HepG2 (cell line): ENCODE measurements around the gene KCNK7. TPM values are rescaled to one million over a fixed set of nuclear protein-coding genes. Genes with fewer than 3 reads are reported as not detected.

ENCODE experiments used
- BORCS8-MEF2B ChIP-seq: sonication (generic); formaldehyde crosslinking; IDR thresholded peaks from 2 replicates; pipeline ENCODE4 v1.8.0; 2022; ENCODE audit warnings: mild to moderate bottlenecking, missing genetic modification reagents
- FOXA1 ChIP-seq, 2 experiments: fragments of 450-650 bp in 1 of 2; sonication (generic) in 1 of 2; formaldehyde crosslinking in 1 of 2; IDR thresholded peaks; 2 replicates each; pipeline versions ENCODE4 v1.4.0 to v1.6.1; 2016 to 2020; ENCODE audit warnings: missing genetic modification reagents in 1 of 2
- HDAC6 ChIP-seq: fragments of 200-600 bp; sonication (generic); IDR thresholded peaks from 2 replicates; pipeline ENCODE4 v1.7.0; 2017; ENCODE audit warnings: mild to moderate bottlenecking, antibody characterized with exemption, low read length, low read depth
- MLLT10 ChIP-seq: sonication (generic); formaldehyde crosslinking; IDR thresholded peaks from 2 replicates; pipeline ENCODE4 v1.4.0; 2020; ENCODE audit warnings: missing genetic modification reagents
- RBM39 ChIP-seq: fragments of 200-400 bp; formaldehyde crosslinking; IDR thresholded peaks from one replicate; pipeline ENCODE4 v1.6.1; 2018; ENCODE audit warnings: antibody characterized with exemption, mild to moderate bottlenecking, low read depth, low read length; ENCODE audit not compliant: poor library complexity, severe bottlenecking
- RFXAP ChIP-seq: sonication (generic); formaldehyde crosslinking; IDR thresholded peaks from 2 replicates; pipeline ENCODE4 v1.4.0; 2020; ENCODE audit warnings: missing genetic modification reagents, borderline replicate concordance
- SAP130 ChIP-seq: IDR thresholded peaks from 2 replicates; pipeline ENCODE4 v1.6.1; 2016; ENCODE audit warnings: low read depth
- SIN3B ChIP-seq: fragments of 150-350 bp; IDR thresholded peaks from 2 replicates; pipeline ENCODE4 v1.6.1; 2014; ENCODE audit warnings: low read length
- SOX5 ChIP-seq: IDR thresholded peaks from 2 replicates; pipeline ENCODE4 v1.6.1; 2016; ENCODE audit warnings: borderline replicate concordance
- SP2 ChIP-seq: sonication (generic); formaldehyde crosslinking; IDR thresholded peaks from 2 replicates; pipeline ENCODE4 v1.5.1; 2020; ENCODE audit warnings: mild to moderate bottlenecking, missing genetic modification reagents
- SP5 ChIP-seq: IDR thresholded peaks from 2 replicates; pipeline ENCODE4 v1.6.1; 2016; ENCODE audit warnings: low read depth, borderline replicate concordance
- TCF12 ChIP-seq, 2 experiments: fragments of 450-650 bp in 1 of 2; sonication (generic) in 1 of 2; formaldehyde crosslinking in 1 of 2; IDR thresholded peaks; 2 replicates each; pipeline versions ENCODE4 v1.6.1 to v1.8.0; 2017 to 2022; ENCODE audit warnings: antibody characterized with exemption in 1 of 2, mild to moderate bottlenecking in 1 of 2, missing genetic modification reagents in 1 of 2, moderate library complexity in 1 of 2
- TCF7 ChIP-seq: sonication (generic); IDR thresholded peaks from 2 replicates; pipeline ENCODE4 v1.6.1; 2016; ENCODE audit warnings: antibody characterized with exemption, low read depth
- ZNF530 ChIP-seq: sonication (generic); formaldehyde crosslinking; IDR thresholded peaks from 2 replicates; pipeline ENCODE4 v1.5.0; 2020; ENCODE audit warnings: low read depth, mild to moderate bottlenecking, missing genetic modification reagents
- ZNF703 ChIP-seq: sonication (generic); formaldehyde crosslinking; IDR thresholded peaks from 2 replicates; pipeline ENCODE4 v1.5.1; 2020; ENCODE audit warnings: missing genetic modification reagents, mild to moderate bottlenecking, moderate library complexity, borderline replicate concordance
- ZNF761 ChIP-seq: sonication (generic); formaldehyde crosslinking; conservative IDR thresholded peaks from 2 replicates; pipeline ENCODE4 v1.4.0; 2020; ENCODE audit warnings: mild to moderate bottlenecking, missing genetic modification reagents
- ZSCAN20 ChIP-seq: sonication (generic); formaldehyde crosslinking; IDR thresholded peaks from 2 replicates; pipeline ENCODE4 v1.4.0; 2020; ENCODE audit warnings: missing genetic modification reagents, mild to moderate bottlenecking, borderline replicate concordance
- ZSCAN29 ChIP-seq: sonication (generic); formaldehyde crosslinking; conservative IDR thresholded peaks from 2 replicates; pipeline ENCODE4 v1.4.0; 2020; ENCODE audit warnings: mild to moderate bottlenecking, missing genetic modification reagents
- polyA plus RNA-seq, 8 experiments: library from polyadenylated mRNA; depleted of rRNA in 3 of 8; stranded (reverse) in 7 of 8; unstranded in 1 of 8; fragments of >200 nt; fragmentation: Illumina TruSeq in 4 of 8; extraction: Trizol in 4 of 8; gene quantifications; 2 replicates each; pipeline versions ENCODE4 v1.2.1 to v1.2.3, GENCODE V29; 2011 to 2016; ENCODE audit warnings: low read depth in 4 of 8, missing spikeins in 1 of 8, mixed read lengths in 1 of 8; ENCODE audit not compliant: insufficient read depth in 1 of 8
- total RNA-seq, 5 experiments: library from RNA; depleted of rRNA; stranded (reverse); fragments of >200 nt; fragmentation: Illumina TruSeq; extraction: Trizol; gene quantifications; 2 replicates each; pipeline ENCODE4 v1.2.3, GENCODE V29; 2016; ENCODE audit warnings: low read depth in 1 of 5
- TF ChIP-seq, protein P1 (sequence below), 2 experiments: fragments of 450-650 bp in 1 of 2; sonication (generic) in 1 of 2; formaldehyde crosslinking; IDR thresholded peaks; 2 replicates each; pipeline versions ENCODE4 v1.5.0 to v1.8.0; 2020 to 2022; ENCODE audit warnings: mild to moderate bottlenecking in 1 of 2, missing genetic modification reagents in 1 of 2
- TF ChIP-seq, protein P2 (sequence below): IDR thresholded peaks from 2 replicates; pipeline ENCODE4 v1.6.1; 2016; ENCODE audit warnings: mild to moderate bottlenecking
- TF ChIP-seq, protein P3 (sequence below): sonication (generic); formaldehyde crosslinking; conservative IDR thresholded peaks from 2 replicates; pipeline ENCODE4 v1.4.0; 2020; ENCODE audit warnings: missing genetic modification reagents
- TF ChIP-seq, protein P4 (sequence below): sonication (generic); formaldehyde crosslinking; conservative IDR thresholded peaks from 2 replicates; pipeline ENCODE4 v1.4.0; 2020; ENCODE audit warnings: missing genetic modification reagents
- TF ChIP-seq, protein P5 (sequence below): sonication (generic); formaldehyde crosslinking; IDR thresholded peaks from 2 replicates; pipeline ENCODE4 v1.8.1; 2023; ENCODE audit warnings: mild to moderate bottlenecking, missing genetic modification reagents

Gene KCNK7
- total and polyA plus RNA-seq, 2 of the 13 experiments (the other 11 are each of a cell fraction or from before 2014, with no cell fraction given) = 0.11 TPM; not detected in 1

DNA sequence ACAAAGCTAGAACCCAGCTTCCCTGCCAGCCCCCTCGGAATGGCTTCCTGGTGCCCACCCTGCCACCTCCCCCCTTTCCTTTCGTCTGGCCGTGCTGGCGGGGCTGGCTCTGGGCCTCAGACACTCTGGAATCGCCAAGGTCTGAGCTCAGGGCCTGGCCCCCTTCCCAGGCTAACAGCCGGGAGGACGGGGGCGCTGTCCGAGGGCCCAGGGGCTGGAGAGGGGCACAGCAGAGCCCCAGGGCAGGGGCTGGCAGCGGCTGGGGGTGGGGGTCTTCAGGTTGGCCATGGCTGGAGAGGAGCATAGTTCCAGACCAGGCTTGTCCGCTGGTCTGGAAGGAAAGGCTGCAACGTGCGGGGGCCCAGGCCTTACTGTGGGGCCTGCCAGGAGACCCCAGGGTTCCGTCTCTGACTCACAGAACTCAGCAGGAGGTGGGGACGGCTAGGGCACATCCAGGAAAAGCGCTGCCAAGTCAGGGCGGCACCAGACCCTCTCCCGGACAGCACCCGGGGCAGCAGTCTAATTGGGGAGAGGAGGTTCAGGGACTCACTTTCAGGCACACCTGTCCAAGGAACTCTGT is 36.6 kb downstream of the KCNK7 start (continued):
- TF ChIP-seq TCF12 (IDR thresholded peaks at IDR 0.05) (no peak), TCF12 (CRISPR knock-in tag; IDR thresholded peaks at IDR 0.05) (no peak), ZSCAN20 (CRISPR knock-in tag) (no peak), ZNF703 (CRISPR knock-in tag) (0 out of 2 replicates have a peak, but pooled peaks have one; percentile 72), SIN3B (no peak), ZNF761 (CRISPR knock-in tag) (no peak), BORCS8-MEF2B (no peak), TCF7 (no peak), SP2 (CRISPR knock-in tag) (0 out of 2 replicates have a peak, but pooled peaks have one; percentile 26), SAP130 (CRISPR knock-in tag) (no peak; the same call in 1 of the 2 replicates), HDAC6 (no peak), SP5 (no peak), ZSCAN29 (no peak), RFXAP (no peak), SOX5 (CRISPR knock-in tag) (no peak), FOXA1 (IDR thresholded peaks at IDR 0.05) (no peak), FOXA1 (CRISPR knock-in tag; IDR thresholded peaks at IDR 0.05) (no peak), ZNF530 (CRISPR knock-in tag) (no peak), RBM39 (no peak), MLLT10 (CRISPR knock-in tag) (no peak)
- TF ChIP-seq, protein P1, sequence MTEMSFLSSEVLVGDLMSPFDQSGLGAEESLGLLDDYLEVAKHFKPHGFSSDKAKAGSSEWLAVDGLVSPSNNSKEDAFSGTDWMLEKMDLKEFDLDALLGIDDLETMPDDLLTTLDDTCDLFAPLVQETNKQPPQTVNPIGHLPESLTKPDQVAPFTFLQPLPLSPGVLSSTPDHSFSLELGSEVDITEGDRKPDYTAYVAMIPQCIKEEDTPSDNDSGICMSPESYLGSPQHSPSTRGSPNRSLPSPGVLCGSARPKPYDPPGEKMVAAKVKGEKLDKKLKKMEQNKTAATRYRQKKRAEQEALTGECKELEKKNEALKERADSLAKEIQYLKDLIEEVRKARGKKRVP (CRISPR knock-in tag; IDR thresholded peaks at IDR 0.05) = no peak
- TF ChIP-seq, protein P2, sequence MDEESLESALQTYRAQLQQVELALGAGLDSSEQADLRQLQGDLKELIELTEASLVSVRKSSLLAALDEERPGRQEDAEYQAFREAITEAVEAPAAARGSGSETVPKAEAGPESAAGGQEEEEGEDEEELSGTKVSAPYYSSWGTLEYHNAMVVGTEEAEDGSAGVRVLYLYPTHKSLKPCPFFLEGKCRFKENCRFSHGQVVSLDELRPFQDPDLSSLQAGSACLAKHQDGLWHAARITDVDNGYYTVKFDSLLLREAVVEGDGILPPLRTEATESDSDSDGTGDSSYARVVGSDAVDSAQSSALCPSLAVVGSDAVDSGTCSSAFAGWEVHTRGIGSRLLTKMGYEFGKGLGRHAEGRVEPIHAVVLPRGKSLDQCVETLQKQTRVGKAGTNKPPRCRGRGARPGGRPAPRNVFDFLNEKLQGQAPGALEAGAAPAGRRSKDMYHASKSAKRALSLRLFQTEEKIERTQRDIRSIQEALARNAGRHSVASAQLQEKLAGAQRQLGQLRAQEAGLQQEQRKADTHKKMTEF (CRISPR knock-in tag) = no peak
- TF ChIP-seq, protein P3, sequence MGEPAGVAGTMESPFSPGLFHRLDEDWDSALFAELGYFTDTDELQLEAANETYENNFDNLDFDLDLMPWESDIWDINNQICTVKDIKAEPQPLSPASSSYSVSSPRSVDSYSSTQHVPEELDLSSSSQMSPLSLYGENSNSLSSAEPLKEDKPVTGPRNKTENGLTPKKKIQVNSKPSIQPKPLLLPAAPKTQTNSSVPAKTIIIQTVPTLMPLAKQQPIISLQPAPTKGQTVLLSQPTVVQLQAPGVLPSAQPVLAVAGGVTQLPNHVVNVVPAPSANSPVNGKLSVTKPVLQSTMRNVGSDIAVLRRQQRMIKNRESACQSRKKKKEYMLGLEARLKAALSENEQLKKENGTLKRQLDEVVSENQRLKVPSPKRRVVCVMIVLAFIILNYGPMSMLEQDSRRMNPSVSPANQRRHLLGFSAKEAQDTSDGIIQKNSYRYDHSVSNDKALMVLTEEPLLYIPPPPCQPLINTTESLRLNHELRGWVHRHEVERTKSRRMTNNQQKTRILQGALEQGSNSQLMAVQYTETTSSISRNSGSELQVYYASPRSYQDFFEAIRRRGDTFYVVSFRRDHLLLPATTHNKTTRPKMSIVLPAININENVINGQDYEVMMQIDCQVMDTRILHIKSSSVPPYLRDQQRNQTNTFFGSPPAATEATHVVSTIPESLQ (CRISPR knock-in tag) = no peak
- TF ChIP-seq, protein P4, sequence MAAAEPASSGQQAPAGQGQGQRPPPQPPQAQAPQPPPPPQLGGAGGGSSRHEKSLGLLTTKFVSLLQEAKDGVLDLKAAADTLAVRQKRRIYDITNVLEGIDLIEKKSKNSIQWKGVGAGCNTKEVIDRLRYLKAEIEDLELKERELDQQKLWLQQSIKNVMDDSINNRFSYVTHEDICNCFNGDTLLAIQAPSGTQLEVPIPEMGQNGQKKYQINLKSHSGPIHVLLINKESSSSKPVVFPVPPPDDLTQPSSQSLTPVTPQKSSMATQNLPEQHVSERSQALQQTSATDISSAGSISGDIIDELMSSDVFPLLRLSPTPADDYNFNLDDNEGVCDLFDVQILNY (CRISPR knock-in tag) = no peak
- TF ChIP-seq, protein P5, sequence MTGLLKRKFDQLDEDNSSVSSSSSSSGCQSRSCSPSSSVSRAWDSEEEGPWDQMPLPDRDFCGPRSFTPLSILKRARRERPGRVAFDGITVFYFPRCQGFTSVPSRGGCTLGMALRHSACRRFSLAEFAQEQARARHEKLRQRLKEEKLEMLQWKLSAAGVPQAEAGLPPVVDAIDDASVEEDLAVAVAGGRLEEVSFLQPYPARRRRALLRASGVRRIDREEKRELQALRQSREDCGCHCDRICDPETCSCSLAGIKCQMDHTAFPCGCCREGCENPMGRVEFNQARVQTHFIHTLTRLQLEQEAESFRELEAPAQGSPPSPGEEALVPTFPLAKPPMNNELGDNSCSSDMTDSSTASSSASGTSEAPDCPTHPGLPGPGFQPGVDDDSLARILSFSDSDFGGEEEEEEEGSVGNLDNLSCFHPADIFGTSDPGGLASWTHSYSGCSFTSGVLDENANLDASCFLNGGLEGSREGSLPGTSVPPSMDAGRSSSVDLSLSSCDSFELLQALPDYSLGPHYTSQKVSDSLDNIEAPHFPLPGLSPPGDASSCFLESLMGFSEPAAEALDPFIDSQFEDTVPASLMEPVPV (CRISPR knock-in tag) = 0 out of 2 replicates have a peak, but pooled peaks have one; percentile 5
